Activated CD4-positive, alpha-beta T cell treated with anti-CD3 and anti-CD28 coated beads for 1 hour (primary cell): Measurements from ENCODE around the gene TRAPPC2.
"Not testable (repeated sequence)": the region's sequence is repeated elsewhere in the genome, so short reads cannot be mapped to it uniquely, and the experiment has no call there.

Experiments used
- DNase-seq: peaks from one replicate; pipeline ENCODE4 v3.0.0-alpha.2; 2020

Gene TRAPPC2

DNA sequence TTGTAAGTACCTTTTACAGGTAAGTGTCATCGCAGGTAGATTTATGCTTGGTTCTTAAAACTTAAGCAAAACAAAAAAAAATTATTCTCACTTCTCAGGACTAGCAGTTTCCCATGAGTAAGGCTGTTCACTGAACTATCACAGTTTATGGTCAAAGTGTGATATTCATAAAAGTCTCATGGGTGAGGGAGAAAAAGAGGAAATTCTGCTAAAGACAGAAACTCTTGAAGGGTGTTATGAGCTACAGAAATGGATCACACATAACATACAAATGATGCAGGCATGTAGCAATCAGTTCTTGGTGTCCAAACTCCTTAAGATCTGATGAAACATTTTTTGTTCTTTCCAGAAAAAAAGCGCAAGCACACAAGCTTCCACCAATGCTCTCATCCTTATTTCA is 37.0 kb downstream of the TRAPPC2 start:
- DNase-seq: no peak

- DNase-seq: no peak
Observed at GRCh38 chrX:13695601-13696115, 38.8 kb downstream of the TRAPPC2 start.

GRCh38 chrX:13694983-13695382 is 39.4 kb downstream of the TRAPPC2 start:
- no peak for DNase-seq

DNA sequence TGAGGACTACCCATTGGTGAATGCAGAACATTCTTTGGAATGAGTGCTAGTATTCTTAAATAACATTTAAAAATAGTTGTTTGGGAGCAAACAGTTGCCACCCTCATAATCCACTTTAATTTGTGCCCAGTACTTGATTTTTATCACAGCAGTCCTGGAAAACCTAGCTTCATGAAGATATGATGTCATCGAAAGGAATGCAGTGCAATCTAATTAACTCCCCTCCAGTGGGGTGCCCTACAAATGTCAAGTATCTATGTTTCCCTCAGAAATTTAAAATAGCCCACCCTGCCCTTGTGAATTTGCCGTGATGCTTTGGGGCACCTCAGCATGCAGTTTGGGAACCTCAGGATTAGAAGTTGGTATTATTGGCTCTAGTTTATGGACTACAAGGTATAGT is 40.1 kb downstream of the TRAPPC2 start:
- no peak for DNase-seq

DNA sequence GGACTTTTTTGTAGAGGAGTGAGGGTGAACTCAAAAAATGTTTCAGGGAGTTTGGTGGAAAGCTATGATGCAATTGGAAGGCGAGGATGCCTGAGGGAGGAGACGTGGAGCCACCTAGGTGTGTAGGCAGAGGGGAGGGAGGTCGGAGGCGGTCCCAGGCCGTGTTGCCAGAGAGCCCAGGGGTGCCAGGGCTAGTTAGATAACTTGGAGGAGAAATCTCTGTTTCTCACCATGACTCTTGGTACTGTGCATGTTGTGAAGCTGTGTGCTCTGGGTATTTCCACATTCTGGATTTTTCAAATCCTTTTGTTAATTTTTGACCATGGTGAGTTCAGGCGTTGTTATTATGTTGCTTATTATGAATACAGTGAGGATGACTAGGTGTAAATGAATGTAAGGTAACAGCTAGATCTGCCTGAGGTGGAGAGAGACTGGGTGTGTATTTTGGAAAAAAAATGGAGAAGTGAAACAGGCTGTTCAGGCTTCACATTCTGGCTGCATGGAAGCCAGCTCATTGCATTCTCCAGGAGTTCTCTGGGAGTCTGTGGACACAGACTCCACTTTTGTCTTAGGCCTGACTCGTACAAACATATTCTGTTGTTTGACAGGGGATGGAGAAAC is 41.0 kb downstream of the TRAPPC2 start:
- DNase-seq: no peak

DNA sequence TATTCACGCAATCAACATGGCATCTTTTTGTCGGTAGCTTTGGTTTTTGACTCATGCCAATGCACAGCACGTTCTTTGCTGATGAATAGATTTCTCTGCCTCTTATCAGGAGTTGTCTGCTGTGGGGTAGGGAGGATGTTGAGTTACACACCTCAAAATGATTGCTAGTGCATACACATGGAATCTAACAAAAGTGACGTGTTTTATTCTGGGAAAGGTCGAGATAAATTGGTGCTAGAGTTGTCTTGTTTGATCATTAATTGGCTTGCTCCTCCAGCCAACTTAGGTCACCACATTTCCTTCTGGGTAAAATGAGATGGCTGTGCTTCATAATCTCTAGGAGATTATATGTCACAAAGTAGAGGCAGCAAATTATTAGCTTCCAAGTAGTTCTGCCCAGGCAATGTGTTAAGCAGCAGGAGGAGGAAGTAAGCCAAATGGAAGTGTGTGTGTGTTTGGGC is 41.6 kb downstream of the TRAPPC2 start:
- DNase-seq: no peak

DNA sequence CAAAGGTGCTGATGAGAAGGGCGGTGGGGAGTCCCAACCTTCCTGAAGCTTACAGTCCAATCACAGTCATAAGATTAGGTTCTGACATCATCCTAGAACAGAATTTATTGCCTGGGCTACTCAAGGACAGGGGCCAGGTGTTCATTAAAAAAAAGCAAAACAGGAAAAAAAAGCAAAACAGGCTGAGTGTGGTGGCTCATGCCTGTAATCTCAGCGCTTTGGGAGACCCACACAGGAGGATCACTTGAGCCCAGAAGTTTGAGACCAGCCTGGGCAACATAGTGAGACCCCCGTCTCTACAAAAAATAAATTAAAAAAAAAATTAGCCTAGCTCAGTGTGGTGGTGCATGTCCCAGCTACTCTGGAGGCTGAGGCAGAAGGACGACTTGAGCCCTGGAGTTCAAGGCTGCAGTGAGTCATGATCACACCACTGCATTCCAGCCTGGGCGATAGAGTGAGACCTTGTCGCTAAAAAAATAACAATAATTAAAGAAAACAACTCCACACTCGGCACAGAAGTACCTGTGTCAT is 42.5 kb downstream of the TRAPPC2 start:
- DNase-seq: no peak

GRCh38 chrX:13690836-13691235 is 43.6 kb downstream of the TRAPPC2 start:
- DNase-seq: no peak

DNA sequence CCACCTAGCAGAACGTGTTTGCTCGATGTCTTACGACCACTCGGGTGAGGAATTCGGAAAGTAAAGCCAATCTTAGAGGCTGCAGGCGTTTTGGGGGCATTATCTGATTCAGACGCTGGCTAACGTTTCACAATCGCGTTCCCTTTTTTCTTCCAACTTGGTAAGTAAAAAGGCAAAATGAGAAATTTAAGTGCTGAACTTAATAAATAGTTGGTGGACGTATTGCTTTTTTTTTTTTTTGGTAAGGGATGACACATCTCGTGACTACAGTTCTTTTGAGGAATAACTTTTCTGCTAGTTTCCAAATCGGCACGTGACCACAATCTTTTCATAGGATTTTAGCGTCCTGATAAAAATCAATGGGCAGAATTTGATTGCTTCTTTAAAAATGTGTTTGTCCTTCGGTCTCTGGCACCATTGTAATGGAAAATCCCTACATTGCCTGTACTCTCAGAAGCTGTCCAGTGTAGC is 44.6 kb downstream of the TRAPPC2 start:
- no peak for DNase-seq

- DNase-seq: peak; percentile 64
Observed at GRCh38 chrX:13688958-13689740, 45.3 kb downstream of the TRAPPC2 start, which contains the start of gene RAB9A. RAB9A (plus strand) TSS chrX:13689128; CDS start chrX:13708747, 19,619 bp downstream.

GRCh38 chrX:13688384-13688957 is 45.9 kb downstream of the TRAPPC2 start:
- DNase-seq: no peak

DNA sequence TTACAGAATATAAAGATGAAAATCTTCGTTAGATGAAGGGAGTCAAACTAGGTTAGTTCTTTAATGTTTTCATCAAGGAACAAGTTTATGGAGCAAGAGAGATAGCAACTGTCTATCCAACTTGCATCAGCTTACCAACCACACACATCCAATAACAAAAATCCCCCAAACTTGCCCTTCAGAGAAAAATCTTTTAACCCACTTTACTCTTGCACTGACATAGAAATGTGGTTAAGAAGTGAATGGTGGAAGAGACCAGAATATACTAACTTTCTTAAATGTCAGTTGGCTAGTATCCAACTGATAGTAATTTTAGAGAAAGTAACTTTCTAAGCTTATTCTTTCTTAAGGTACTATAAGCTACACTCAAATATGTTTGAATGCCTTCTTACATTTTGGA is 47.2 kb downstream of the TRAPPC2 start:
- no peak for DNase-seq

GRCh38 chrX:13685126-13685763 is 49.2 kb downstream of the TRAPPC2 start:
- DNase-seq: no peak

GRCh38 chrX:13684361-13684760 is 50.1 kb downstream of the TRAPPC2 start:
- DNase-seq: no peak

GRCh38 chrX:13681595-13681994 is 52.8 kb downstream of the TRAPPC2 start:
- no peak for DNase-seq

DNA sequence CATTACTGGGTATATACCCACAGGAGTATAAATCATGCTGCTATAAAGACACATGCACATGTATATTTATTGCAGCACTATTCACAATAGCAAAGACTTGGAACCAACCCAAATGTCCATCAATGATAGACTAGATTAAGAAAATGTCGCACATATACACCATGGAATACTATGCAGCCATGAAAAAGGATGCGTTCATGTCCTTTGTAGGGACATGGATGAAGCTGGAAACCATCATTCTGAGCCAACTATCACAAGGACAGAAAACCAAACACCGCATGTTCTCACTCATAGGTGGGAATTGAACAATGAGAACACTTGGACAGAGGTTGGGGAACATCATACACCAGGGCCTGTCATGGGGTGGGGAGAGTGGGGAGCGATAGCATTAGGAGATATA is 54.7 kb downstream of the TRAPPC2 start:
- not testable (repeated sequence) for DNase-seq

DNA sequence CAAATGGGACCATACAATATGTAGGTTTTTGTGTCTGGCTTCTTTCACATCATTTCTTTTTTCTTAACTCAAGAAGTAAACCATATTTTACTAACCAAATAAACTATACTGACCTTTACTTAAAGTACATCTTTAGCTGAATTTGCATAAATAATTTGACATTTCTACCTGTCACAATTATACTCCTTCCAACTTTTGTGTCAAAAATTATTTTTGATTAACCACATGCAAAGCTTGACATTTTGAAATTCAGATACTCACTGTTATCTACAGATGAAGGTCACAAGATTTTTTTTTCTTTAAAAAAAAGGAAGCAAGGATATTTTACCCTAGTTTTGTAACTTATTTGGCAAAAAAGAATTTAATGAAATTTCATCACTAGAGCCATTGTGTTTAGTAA is 57.5 kb downstream of the TRAPPC2 start:
- DNase-seq: no peak

DNA sequence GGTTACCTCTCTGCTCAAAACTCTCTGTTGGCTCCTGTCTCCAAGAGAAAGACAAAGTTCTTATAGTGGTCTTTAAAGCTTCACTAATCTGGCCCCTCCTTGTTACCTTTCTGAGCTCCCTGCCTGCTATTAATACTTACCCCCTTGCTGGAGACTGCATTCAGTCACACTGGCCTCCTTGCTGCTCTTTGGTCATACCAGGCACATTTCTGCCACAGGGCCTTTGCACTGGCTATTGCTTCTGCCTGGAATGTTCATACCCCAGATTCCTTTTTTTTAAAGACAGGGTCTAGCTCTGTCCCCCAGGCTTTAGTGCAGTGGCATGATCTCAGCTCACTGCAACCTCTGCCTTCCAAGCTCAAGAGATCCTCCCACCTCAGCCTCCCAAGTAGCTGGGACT is 61.4 kb downstream of the TRAPPC2 start:
- DNase-seq: no peak

DNA sequence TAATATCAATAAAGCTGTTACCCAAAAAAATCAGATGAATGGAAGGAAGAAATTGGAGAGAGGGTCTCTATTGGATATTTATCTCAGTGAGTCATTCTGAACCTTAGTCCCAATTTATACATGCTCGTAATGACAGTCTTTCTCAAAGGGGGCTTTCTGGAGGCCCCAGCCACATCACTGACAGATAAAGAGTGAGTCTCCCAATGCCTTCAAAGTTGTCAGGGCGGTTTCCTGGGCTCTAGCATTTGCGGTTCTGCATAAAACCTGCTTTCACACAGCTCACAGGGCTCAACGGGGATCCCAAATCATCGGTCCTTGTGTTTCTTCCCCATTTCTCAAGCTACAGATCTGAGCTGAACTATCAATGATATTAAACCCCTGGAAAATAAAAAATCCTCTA is 64.2 kb downstream of the TRAPPC2 start:
- no peak for DNase-seq

DNA sequence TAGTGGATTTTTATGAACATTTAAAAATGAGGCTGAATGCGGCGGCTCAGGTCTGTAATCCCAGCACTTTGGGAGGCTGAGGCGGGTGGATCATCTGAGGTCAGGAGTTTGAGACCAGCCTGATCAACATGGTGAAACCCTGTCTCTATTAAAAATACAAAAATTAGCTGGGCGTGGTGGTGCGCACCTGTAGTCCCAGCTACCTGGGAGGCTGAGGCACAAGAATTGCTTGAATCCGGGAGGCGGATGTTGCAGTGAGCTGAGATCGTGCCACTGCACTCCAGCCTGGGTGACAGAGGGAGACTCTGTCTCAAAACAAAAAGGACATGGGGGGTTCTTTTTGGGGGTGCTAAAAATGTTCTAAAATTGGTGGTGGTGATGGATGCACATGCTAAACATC is 64.7 kb downstream of the TRAPPC2 start:
- DNase-seq: not testable (repeated sequence)

- peak; percentile 12 for DNase-seq
Observed at GRCh38 chrX:13669246-13669737, 65.1 kb downstream of the TRAPPC2 start.

GRCh38 chrX:13667919-13668318 is 66.5 kb downstream of the TRAPPC2 start:
- no peak for DNase-seq

DNA sequence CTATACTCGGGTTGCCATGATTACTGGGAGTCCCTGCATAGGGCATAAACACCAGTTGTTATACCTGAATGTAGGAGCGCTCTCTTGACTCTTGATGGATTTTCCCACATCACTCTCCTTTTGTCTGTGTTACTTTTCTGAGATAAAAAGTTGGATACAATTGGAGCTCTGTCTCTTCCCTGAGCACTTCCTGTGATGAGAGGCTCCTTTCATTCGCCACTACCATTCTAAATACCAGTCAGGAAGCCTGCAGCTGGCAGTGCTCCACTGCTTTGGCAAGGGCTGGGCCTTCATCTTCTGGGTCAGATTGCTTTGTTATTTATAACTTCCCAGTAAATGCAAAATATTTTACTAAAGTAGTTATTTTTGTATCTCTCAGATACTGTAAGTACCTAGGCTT is 67.6 kb downstream of the TRAPPC2 start:
- DNase-seq: no peak
